WTC11 (cell line): ENCODE measurements around the gene CEBPG. TPM values are rescaled to one million over a fixed set of nuclear protein-coding genes. Genes with fewer than 3 reads are reported as not detected.

Source experiments
- ATAC-seq: fragments of 200-7000 bp; cut with Tn5 transposase; 2 replicates; pipeline ENCODE4 v1.10.0; 2021; ENCODE audit warnings: mild to moderate bottlenecking, moderate library complexity
- CTCF ChIA-PET: fragments of 300-600 bp; sonication (Branson Sonifier 250); formaldehyde crosslinking; loops from one replicate; lab custom pipeline; 2021; ENCODE audit warnings: antibody characterized with exemption; lab: Charles Lee
- POLR2A ChIA-PET: fragments of 350-600 bp; sonication (Branson Sonifier 250); formaldehyde crosslinking; loops from one replicate; lab custom pipeline; 2021; ENCODE audit warnings: antibody characterized with exemption; lab: Charles Lee
- DNase-seq: peaks from one replicate; pipeline ENCODE4 v3.0.0; 2021; ENCODE audit warnings: low spot score
- H3K27ac Mint-ChIP-seq: 2 replicates; pipeline ENCODE4 v1.8.0; 2021; ENCODE audit warnings: mixed read lengths
- H3K27me3 Mint-ChIP-seq: 2 replicates; pipeline ENCODE4 v1.8.0; 2021; ENCODE audit warnings: low read depth, mild to moderate bottlenecking, moderate library complexity, mixed read lengths
- H3K36me3 Mint-ChIP-seq: 2 replicates; pipeline ENCODE4 v1.8.0; 2021; ENCODE audit warnings: mixed read lengths
- H3K4me1 Mint-ChIP-seq: 2 replicates; pipeline ENCODE4 v1.8.0; 2022; ENCODE audit warnings: mixed read lengths
- H3K4me3 Mint-ChIP-seq: 2 replicates; pipeline ENCODE4 v1.8.0; 2021; ENCODE audit warnings: mild to moderate bottlenecking, moderate library complexity, mixed read lengths
- H3K9me3 Mint-ChIP-seq: 2 replicates; pipeline ENCODE4 v1.8.0; 2021; ENCODE audit warnings: mixed read lengths
- ATF6 ChIP-seq: sonication (generic); formaldehyde crosslinking; IDR thresholded peaks from 2 replicates; pipeline ENCODE4 v1.8.1; 2023; ENCODE audit warnings: mild to moderate bottlenecking, missing genetic modification reagents
- CDX4 ChIP-seq: fragments of 250-450 bp; sonication (Bioruptor Pico); IDR thresholded peaks from 2 replicates; pipeline ENCODE4 v1.9.0; 2021; ENCODE audit warnings: moderate library complexity, mild to moderate bottlenecking, inconsistent platforms, borderline replicate concordance
- E2F5 ChIP-seq: sonication (generic); formaldehyde crosslinking; IDR thresholded peaks from 2 replicates; pipeline ENCODE4 v1.8.1; 2022; ENCODE audit warnings: mild to moderate bottlenecking, moderate library complexity, missing genetic modification reagents
- ELF4 ChIP-seq: sonication (generic); formaldehyde crosslinking; IDR thresholded peaks from 2 replicates; pipeline ENCODE4 v1.8.1; 2022; ENCODE audit warnings: low read depth, mild to moderate bottlenecking, moderate library complexity, missing genetic modification reagents
- ERG ChIP-seq: fragments of 250-450 bp; sonication (Bioruptor Pico); IDR thresholded peaks from 2 replicates; pipeline ENCODE4 v1.8.0; 2021; ENCODE audit warnings: mild to moderate bottlenecking
- ESRRA ChIP-seq: sonication (generic); formaldehyde crosslinking; IDR thresholded peaks from 2 replicates; pipeline ENCODE4 v1.8.1; 2022; ENCODE audit warnings: mild to moderate bottlenecking, missing genetic modification reagents, borderline replicate concordance
- FOXJ3 ChIP-seq: sonication (generic); formaldehyde crosslinking; IDR thresholded peaks from 2 replicates; pipeline ENCODE4 v1.9.0; 2021; ENCODE audit warnings: missing genetic modification reagents, mild to moderate bottlenecking, borderline replicate concordance
- GRHL2 ChIP-seq: fragments of 250-450 bp; sonication (Bioruptor Pico); IDR thresholded peaks from 2 replicates; pipeline ENCODE4 v1.8.0; 2022; ENCODE audit warnings: mild to moderate bottlenecking, moderate library complexity; ENCODE audit not compliant: insufficient replicate concordance, severe bottlenecking
- HMGA2 ChIP-seq: fragments of 250-450 bp; sonication (Bioruptor Pico); IDR thresholded peaks from 2 replicates; pipeline ENCODE4 v1.4.0; 2021; ENCODE audit warnings: mild to moderate bottlenecking, moderate library complexity
- HMGXB4 ChIP-seq: sonication (generic); formaldehyde crosslinking; IDR thresholded peaks from 2 replicates; pipeline ENCODE4 v1.8.1; 2023; ENCODE audit warnings: mild to moderate bottlenecking, moderate library complexity, missing genetic modification reagents
- IRF1 ChIP-seq: sonication (generic); formaldehyde crosslinking; IDR thresholded peaks from 2 replicates; pipeline ENCODE4 v1.8.0; 2023; ENCODE audit warnings: missing genetic modification reagents
- MAX ChIP-seq: sonication (generic); formaldehyde crosslinking; IDR thresholded peaks from 2 replicates; pipeline ENCODE4 v1.8.0; 2022; ENCODE audit warnings: mild to moderate bottlenecking, missing genetic modification reagents
- NFE2L1 ChIP-seq: sonication (generic); formaldehyde crosslinking; IDR thresholded peaks from 2 replicates; pipeline ENCODE4 v1.8.1; 2023; ENCODE audit warnings: missing genetic modification reagents
- NR2C2 ChIP-seq: sonication (generic); formaldehyde crosslinking; IDR thresholded peaks from 2 replicates; pipeline ENCODE4 v1.8.0; 2022; ENCODE audit warnings: mild to moderate bottlenecking, missing genetic modification reagents
- RORB ChIP-seq: fragments of 250-450 bp; sonication (Bioruptor Pico); IDR thresholded peaks from 2 replicates; pipeline ENCODE4 v1.9.0; 2021; ENCODE audit warnings: mild to moderate bottlenecking
- SMAD4 ChIP-seq: sonication (generic); formaldehyde crosslinking; IDR thresholded peaks from 2 replicates; pipeline ENCODE4 v1.8.0; 2022; ENCODE audit warnings: mild to moderate bottlenecking, missing genetic modification reagents
- SOX15 ChIP-seq: fragments of 250-450 bp; sonication (Bioruptor Pico); IDR thresholded peaks from 2 replicates; pipeline ENCODE4 v1.9.0; 2021; ENCODE audit warnings: mild to moderate bottlenecking
- TEAD1 ChIP-seq: sonication (generic); formaldehyde crosslinking; IDR thresholded peaks from 2 replicates; pipeline ENCODE4 v1.8.0; 2022; ENCODE audit warnings: mild to moderate bottlenecking, missing genetic modification reagents
- TEAD4 ChIP-seq: sonication (generic); formaldehyde crosslinking; IDR thresholded peaks from 2 replicates; pipeline ENCODE4 v1.8.0; 2022; ENCODE audit warnings: mild to moderate bottlenecking, missing genetic modification reagents
- ZNF219 ChIP-seq: sonication (generic); formaldehyde crosslinking; IDR thresholded peaks from 2 replicates; pipeline ENCODE4 v1.8.0; 2023; ENCODE audit warnings: missing genetic modification reagents, mild to moderate bottlenecking, borderline replicate concordance
- ZNF281 ChIP-seq: sonication (generic); formaldehyde crosslinking; IDR thresholded peaks from 2 replicates; pipeline ENCODE4 v1.8.0; 2023; ENCODE audit warnings: mild to moderate bottlenecking, missing genetic modification reagents
- total RNA-seq: library from RNA; stranded (reverse); gene quantifications from 3 replicates; pipeline ENCODE4 v1.2.3, GENCODE V29; 2021

The CEBPG gene
- total RNA-seq, 1 experiment from 2014 or later: 33.1 TPM

- TF ChIP-seq HMGXB4 (CRISPR knock-in tag): no peak
- TF ChIP-seq E2F5 (CRISPR knock-in tag): no peak
- no peak for TF ChIP-seq FOXJ3 (CRISPR knock-in tag)
- TF ChIP-seq CDX4: no peak
Measured at GRCh38 chr19:33382006-33382405, 8.5 kb downstream of the CEBPG start (continued).

- Mint-ChIP-seq H3K9me3 (no peaks in the 10 kb centered on the region), H3K4me1 (peaks cover 31% of the 10 kb centered on the region), H3K36me3 (peaks cover 10% of the 10 kb centered on the region; the same call in 1 of the 2 replicates), H3K27me3 (no peaks in the 10 kb centered on the region), H3K4me3 (no peak overlapping the region), H3K27ac (peak overlapping the region; percentile 2; the same call in 1 of the 2 replicates)
- ATAC-seq: no peak
- ChIA-PET CTCF (interaction anchor here (1.4 kb wide), 1 partner anchor 9 kb away, joined by 4 read pairs; the partner anchor contains the start of gene CEBPG), POLR2A (no interaction called here)
- DNase-seq: no peak
- TF ChIP-seq TEAD1 (CRISPR knock-in tag) (no peak), IRF1 (CRISPR knock-in tag) (no peak), RORB (CRISPR knock-in tag) (no peak), SOX15 (CRISPR knock-in tag) (no peak), ESRRA (CRISPR knock-in tag) (no peak), GRHL2 (CRISPR knock-in tag) (no peak), ATF6 (CRISPR knock-in tag) (no peak), ELF4 (CRISPR knock-in tag) (no peak), ZNF281 (CRISPR knock-in tag) (no peak), NR2C2 (CRISPR knock-in tag) (no peak), HMGXB4 (CRISPR knock-in tag) (no peak), CDX4 (no peak), SMAD4 (CRISPR knock-in tag) (no peak), ERG (no peak), TEAD4 (CRISPR knock-in tag) (no peak), ZNF219 (CRISPR knock-in tag) (no peak), HMGA2 (CRISPR knock-in tag) (no peak), NFE2L1 (CRISPR knock-in tag) (no peak), MAX (CRISPR knock-in tag) (no peak)
Measured at GRCh38 chr19:33382982-33383381, 9.5 kb downstream of the CEBPG start.
